CD4-positive, alpha-beta T cell treated with Interleukin-10 for 1 hour (primary cell): Measurements from ENCODE around the gene BTBD2.
A peak's percentile ranks its signal among the peaks of the same experiment; 100 is the strongest.

Experiments
- DNase-seq: peaks from one replicate; pipeline ENCODE4 v3.0.0-alpha.2; 2020

BTBD2 gene

GRCh38 chr19:1956868-1957492 lies 58.5 kb downstream of the BTBD2 start:
- no peak for DNase-seq

- no peak for DNase-seq
These were observed 59.4 kb downstream of the BTBD2 start for GRCh38 chr19:1956122-1956494.

- no peak for DNase-seq
These were observed 60.1 kb downstream of the BTBD2 start for GRCh38 chr19:1955171-1956121.

GRCh38 chr19:1954532-1954933 lies 61.0 kb downstream of the BTBD2 start:
- DNase-seq: no peak

- no peak for DNase-seq
These were observed 61.9 kb downstream of the BTBD2 start for GRCh38 chr19:1953441-1954094.

GRCh38 chr19:1953037-1953436 lies 62.5 kb downstream of the BTBD2 start:
- no peak for DNase-seq

GRCh38 chr19:1952635-1953034 lies 62.9 kb downstream of the BTBD2 start:
- no peak for DNase-seq

- DNase-seq: no peak
These were observed 64.9 kb downstream of the BTBD2 start for GRCh38 chr19:1950640-1951039.

- DNase-seq: no peak
These were observed 66.0 kb downstream of the BTBD2 start for GRCh38 chr19:1949304-1950101.

GRCh38 chr19:1947651-1948209 lies 67.8 kb downstream of the BTBD2 start:
- no peak for DNase-seq

- no peak for DNase-seq
These were observed 69.6 kb downstream of the BTBD2 start for GRCh38 chr19:1945899-1946298.

- DNase-seq: no peak
These were observed 70.5 kb downstream of the BTBD2 start for GRCh38 chr19:1944916-1945561.

- DNase-seq: no peak
These were observed 71.2 kb downstream of the BTBD2 start for GRCh38 chr19:1944088-1944915.

GRCh38 chr19:1943661-1944087 lies 71.8 kb downstream of the BTBD2 start:
- DNase-seq: no peak

- DNase-seq: peak; percentile 35
These were observed 72.5 kb downstream of the BTBD2 start for GRCh38 chr19:1942934-1943555.

GRCh38 chr19:1942078-1942933 lies 73.2 kb downstream of the BTBD2 start:
- DNase-seq: peak; percentile 90

- DNase-seq: no peak
These were observed 74.1 kb downstream of the BTBD2 start, which contains the start of gene CSNK1G2 for GRCh38 chr19:1941146-1942077. CSNK1G2 (plus strand) TSS chr19:1941172; CDS start chr19:1969773, 28,601 bp downstream.

GRCh38 chr19:1938071-1938470 lies 77.4 kb downstream of the BTBD2 start:
- no peak for DNase-seq
